Osteocyte (in vitro differentiated cells): ENCODE data around the gene CHRM4. TPM values are rescaled to one million over a fixed set of nuclear protein-coding genes. Genes with fewer than 3 reads are reported as not detected.
"Not testable (repeated sequence)": the region's sequence is repeated elsewhere in the genome, so short reads cannot be mapped to it uniquely, and the experiment has no call there.

Source experiments
- DNase-seq: peaks from one replicate; pipeline ENCODE4 v3.0.0; 2021; ENCODE audit warnings: mixed read lengths; ENCODE audit not compliant: unreplicated experiment; ENCODE audit errors: extremely low spot score
- H3K27ac Mint-ChIP-seq: one replicate; pipeline ENCODE4 v1.8.0; 2021; ENCODE audit warnings: mild to moderate bottlenecking, mixed read lengths; ENCODE audit not compliant: unreplicated experiment
- H3K27me3 Mint-ChIP-seq: one replicate; pipeline ENCODE4 v1.8.0; 2021; ENCODE audit warnings: mixed read lengths; ENCODE audit not compliant: unreplicated experiment
- H3K36me3 Mint-ChIP-seq: one replicate; pipeline ENCODE4 v1.8.0; 2021; ENCODE audit warnings: mixed read lengths; ENCODE audit not compliant: unreplicated experiment
- H3K4me1 Mint-ChIP-seq: one replicate; pipeline ENCODE4 v1.8.0; 2021; ENCODE audit warnings: mixed read lengths; ENCODE audit not compliant: unreplicated experiment
- H3K4me3 Mint-ChIP-seq: one replicate; pipeline ENCODE4 v1.8.0; 2021; ENCODE audit warnings: mild to moderate bottlenecking, moderate library complexity, mixed read lengths; ENCODE audit not compliant: unreplicated experiment
- H3K9me3 Mint-ChIP-seq: one replicate; pipeline ENCODE4 v1.8.0; 2021; ENCODE audit warnings: mixed read lengths; ENCODE audit not compliant: unreplicated experiment
- CTCF ChIP-seq: fragments of 200-600 bp; sonication (generic); IDR thresholded peaks from 2 replicates; pipeline ENCODE4 v1.5.0; 2021; ENCODE audit warnings: antibody characterized with exemption, mild to moderate bottlenecking, moderate library complexity
- total RNA-seq: library from RNA; stranded (reverse); gene quantifications from 2 replicates; pipeline ENCODE4 v1.2.1, GENCODE V29; 2021

CHRM4 gene
- total RNA-seq, 1 donor from 2014 or later = 0.21 TPM

GRCh38 chr11:46381819-46382645 lies 9.5 kb downstream of the CHRM4 start:
- TF ChIP-seq CTCF = no peak
- Mint-ChIP-seq H3K27me3 (peaks cover 10% of the 10 kb centered on the region), H3K36me3 (peaks cover 6% of the 10 kb centered on the region), H3K27ac (no peak overlapping the region), H3K9me3 (no peaks in the 10 kb centered on the region), H3K4me1 (peaks cover 11% of the 10 kb centered on the region), H3K4me3 (peak overlapping the region; percentile 74)
- no peak for DNase-seq

GRCh38 chr11:46381048-46381818 lies 10.3 kb downstream of the CHRM4 start, which contains the start of gene MDK:
Gene MDK (plus strand): TSS chr11:46381669. CDS start chr11:46382058, 389 bp downstream.
- Mint-ChIP-seq H3K9me3 (no peaks in the 10 kb centered on the region), H3K27ac (peak within 1 kb of the TSS; percentile 71), H3K36me3 (peaks cover 11% of the 10 kb centered on the region), H3K4me3 (peak within 1 kb of the TSS; percentile 74), H3K27me3 (peaks cover 2% of the 10 kb centered on the region), H3K4me1 (peaks cover 11% of the 10 kb centered on the region)
- TF ChIP-seq CTCF = no peak
- no peak for DNase-seq

GRCh38 chr11:46380340-46381047 lies 11.1 kb downstream of the CHRM4 start:
- H3K4me1 Mint-ChIP-seq = peaks cover 11% of the 10 kb centered on the region

GRCh38 chr11:46379482-46380293 lies 11.9 kb downstream of the CHRM4 start:
- not testable (repeated sequence) for DNase-seq, H3K27me3 Mint-ChIP-seq, H3K4me3 Mint-ChIP-seq, H3K9me3 Mint-ChIP-seq, H3K27ac Mint-ChIP-seq
- peaks cover 11% of the 10 kb centered on the region for H3K4me1 Mint-ChIP-seq
- H3K36me3 Mint-ChIP-seq = peaks cover 17% of the 10 kb centered on the region

More at GRCh38 chr11:46380340-46381047, 11.1 kb downstream of the CHRM4 start:
- no peak for TF ChIP-seq CTCF
- Mint-ChIP-seq H3K9me3 (no peaks in the 10 kb centered on the region), H3K27ac (peak overlapping the region; percentile 71), H3K27me3 (no peaks in the 10 kb centered on the region), H3K4me3 (peak overlapping the region; percentile 71), H3K36me3 (peaks cover 12% of the 10 kb centered on the region)
- no peak for DNase-seq
